Measurements from ENCODE around the gene VIT. TPM values are rescaled to one million over a fixed set of nuclear protein-coding genes. Genes with fewer than 3 reads are reported as not detected.

VIT gene
- total RNA-seq, 6 experiments from 2014 or later: 3.7 to 11.6 (median 9.7) TPM

GRCh38 chr2:36775806-36776205, 79.3 kb downstream of the VIT start:
- Mint-ChIP-seq H3K27me3 (ENCODE audit: insufficient read depth) (peaks cover 10% of the 10 kb centered on the region), H3K9me3 (no peaks in the 10 kb centered on the region), H3K4me3 (no peak overlapping the region), H3K36me3 (ENCODE audit: low read depth) (no peaks in the 10 kb centered on the region), H3K4me1 (ENCODE audit: low read depth) (peaks cover 13% of the 10 kb centered on the region), H3K27ac (no peak overlapping the region)
- DNase-seq: no peak
- no peak for TF ChIP-seq CTCF (IDR thresholded peaks at IDR 0.05)

GRCh38 chr2:36777272-36777671, 80.8 kb downstream of the VIT start:
- H3K36me3 Mint-ChIP-seq (ENCODE audit: low read depth): no peaks in the 10 kb centered on the region
- H3K9me3 Mint-ChIP-seq: no peaks in the 10 kb centered on the region
- peaks cover 10% of the 10 kb centered on the region for H3K27me3 Mint-ChIP-seq (ENCODE audit: insufficient read depth)
- no peak overlapping the region for H3K4me3 Mint-ChIP-seq
- peaks cover 11% of the 10 kb centered on the region for H3K4me1 Mint-ChIP-seq (ENCODE audit: low read depth)
- no peak for TF ChIP-seq CTCF (IDR thresholded peaks at IDR 0.05)
- no peak for DNase-seq
- no peak overlapping the region for H3K27ac Mint-ChIP-seq

DNA sequence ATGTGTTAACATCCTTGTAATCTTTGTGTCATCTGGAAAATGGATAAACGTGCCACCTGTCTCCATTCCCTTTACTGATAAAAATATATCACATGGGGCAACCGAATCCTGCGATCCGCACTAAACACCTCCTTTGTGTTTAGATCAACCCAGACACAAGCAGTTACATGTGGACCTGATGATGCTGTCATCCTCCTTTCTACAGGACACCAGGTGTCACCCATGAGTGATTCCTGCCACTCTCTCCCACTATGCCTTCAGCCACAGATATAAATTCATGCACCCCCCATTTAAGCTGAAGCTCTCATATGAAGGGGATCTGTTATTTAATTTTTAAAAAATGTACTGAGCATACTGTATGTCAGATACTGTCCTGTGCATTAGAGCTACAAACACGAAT, 81.3 kb downstream of the VIT start:
- no peak for DNase-seq
- Mint-ChIP-seq H3K9me3 (no peaks in the 10 kb centered on the region), H3K4me1 (ENCODE audit: low read depth) (peaks cover 11% of the 10 kb centered on the region), H3K4me3 (no peak overlapping the region), H3K27ac (no peak overlapping the region), H3K36me3 (ENCODE audit: low read depth) (no peaks in the 10 kb centered on the region), H3K27me3 (ENCODE audit: insufficient read depth) (peaks cover 10% of the 10 kb centered on the region)
- TF ChIP-seq CTCF (IDR thresholded peaks at IDR 0.05): no peak

GRCh38 chr2:36779462-36779861, 83.0 kb downstream of the VIT start:
- Mint-ChIP-seq H3K36me3 (ENCODE audit: low read depth) (no peaks in the 10 kb centered on the region), H3K27ac (no peak overlapping the region), H3K27me3 (ENCODE audit: insufficient read depth) (peaks cover 7% of the 10 kb centered on the region), H3K4me3 (peak overlapping the region; percentile 85), H3K9me3 (no peaks in the 10 kb centered on the region), H3K4me1 (ENCODE audit: low read depth) (peaks cover 11% of the 10 kb centered on the region)
- TF ChIP-seq CTCF (IDR thresholded peaks at IDR 0.05): no peak
- no peak for DNase-seq

DNA sequence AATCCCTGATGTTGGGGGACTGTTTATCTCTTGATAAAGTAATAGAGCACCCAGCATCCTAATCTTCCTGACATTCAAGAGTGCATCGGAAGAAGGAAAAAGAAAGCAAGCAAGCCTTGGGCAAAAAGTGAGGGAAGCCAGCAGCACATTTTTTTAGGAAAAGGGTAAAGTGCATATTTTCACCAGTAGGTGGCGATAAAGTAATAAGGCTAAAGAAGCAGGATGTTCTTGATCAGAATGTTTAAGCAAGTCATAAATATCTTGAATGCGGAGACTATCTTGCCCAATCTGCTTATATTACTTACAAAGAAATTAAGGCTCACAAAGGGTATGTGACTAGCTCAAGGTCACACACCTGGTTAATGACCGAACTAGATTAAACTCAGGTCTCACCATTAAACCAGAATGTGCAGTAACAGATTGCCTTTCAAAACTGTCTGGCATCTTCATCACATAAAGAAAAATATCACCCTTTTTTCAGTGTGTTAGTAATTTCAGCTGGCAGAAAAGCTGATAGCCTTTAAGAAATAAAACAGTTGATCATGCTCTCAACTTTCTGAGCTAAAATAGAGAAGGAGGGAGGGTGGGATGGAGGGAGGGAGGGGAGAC, 83.8 kb downstream of the VIT start:
- Mint-ChIP-seq H3K9me3 (no peaks in the 10 kb centered on the region), H3K4me1 (ENCODE audit: low read depth) (peaks cover 17% of the 10 kb centered on the region), H3K36me3 (ENCODE audit: low read depth) (no peaks in the 10 kb centered on the region), H3K27me3 (ENCODE audit: insufficient read depth) (peaks cover 5% of the 10 kb centered on the region), H3K27ac (peak overlapping the region; percentile 12; the same call in 1 of the 2 replicates), H3K4me3 (peak overlapping the region; percentile 85)
- TF ChIP-seq CTCF (IDR thresholded peaks at IDR 0.05): peak; percentile 96
- peak; percentile 65 for DNase-seq

All from HFFc6 (cell line).